HEK293 (cell line): ENCODE measurements around the gene LSM14B.

Experiments
- CTCF ChIA-PET: fragments of 350-600 bp; formaldehyde crosslinking; extraction: SDS; loops from one replicate; lab custom pipeline; 2021; ENCODE audit warnings: antibody characterized with exemption; lab: Yijun Ruan, JAX
- POLR2A ChIA-PET: fragments of 300-600 bp; formaldehyde crosslinking; extraction: SDS; loops from one replicate; lab custom pipeline; 2020; ENCODE audit warnings: antibody characterized with exemption, inconsistent platforms; lab: Yijun Ruan, JAX
- H3K27ac ChIP-seq: fragments of 200-500 bp; sonication (Bioruptor generic); 2 replicates; pipeline ENCODE4 v1.5.1; 2014; ENCODE audit warnings: low read depth, low read length, control low read depth, inconsistent platforms; ENCODE audit errors: extremely low read depth
- H3K36me3 ChIP-seq, 2 experiments: fragments of 200-500 bp in 1 of 2; sonication (Bioruptor generic) in 1 of 2; 1 replicate in 1 of 2; 2 replicates in 1 of 2; pipeline ENCODE4 v1.5.1; 2014 to 2017; ENCODE audit warnings: inconsistent platforms in 2 of 2, low read length in 2 of 2; ENCODE audit not compliant: control insufficient read depth in 2 of 2, insufficient read depth in 1 of 2
- H3K4me1 ChIP-seq: fragments of 200-500 bp; sonication (Bioruptor generic); 2 replicates; pipeline ENCODE4 v1.5.1; 2014; ENCODE audit warnings: mild to moderate bottlenecking, low read length, inconsistent platforms; ENCODE audit not compliant: control insufficient read depth, insufficient read depth
- H3K4me3 ChIP-seq: 2 replicates; pipeline ENCODE4 v1.5.1; 2011; ENCODE audit warnings: low read depth, mild to moderate bottlenecking, control low read depth, low read length, moderate library complexity
- H3K9me3 ChIP-seq: fragments of 200-500 bp; sonication (Bioruptor generic); 2 replicates; pipeline ENCODE4 v1.5.1; 2014; ENCODE audit warnings: low read depth, low read length, inconsistent platforms; ENCODE audit not compliant: control insufficient read depth, insufficient read depth
- KLF10 ChIP-seq: fragments of 450-650 bp; IDR thresholded peaks from 2 replicates; pipeline ENCODE4 v1.5.1; 2018; ENCODE audit warnings: missing biosample characterization, mild to moderate bottlenecking, missing genetic modification characterization
- KLF16 ChIP-seq: fragments of 450-650 bp; formaldehyde crosslinking; IDR thresholded peaks from 2 replicates; pipeline ENCODE4 v1.5.1; 2017; ENCODE audit warnings: missing biosample characterization, missing genetic modification characterization
- KLF8 ChIP-seq: fragments of 450-650 bp; formaldehyde crosslinking; IDR thresholded peaks from 2 replicates; pipeline ENCODE4 v1.5.1; 2016; ENCODE audit warnings: missing biosample characterization, missing genetic modification characterization
- SALL2 ChIP-seq: fragments of 450-650 bp; formaldehyde crosslinking; IDR thresholded peaks from 2 replicates; pipeline ENCODE4 v1.5.0; 2017; ENCODE audit warnings: missing biosample characterization, mild to moderate bottlenecking, missing genetic modification characterization, borderline replicate concordance
- ZBTB20 ChIP-seq: fragments of 450-650 bp; formaldehyde crosslinking; IDR thresholded peaks from 2 replicates; pipeline ENCODE4 v1.5.1; 2016; ENCODE audit warnings: missing biosample characterization, missing genetic modification characterization
- ZFP69B ChIP-seq: fragments of 450-650 bp; formaldehyde crosslinking; IDR thresholded peaks from 2 replicates; pipeline ENCODE4 v1.5.1; 2016; ENCODE audit warnings: missing biosample characterization, missing genetic modification characterization
- ZNF174 ChIP-seq: fragments of 450-650 bp; formaldehyde crosslinking; IDR thresholded peaks from 2 replicates; pipeline ENCODE4 v1.5.0; 2017; ENCODE audit warnings: missing biosample characterization, mild to moderate bottlenecking, missing genetic modification characterization
- ZNF214 ChIP-seq: fragments of 450-650 bp; formaldehyde crosslinking; IDR thresholded peaks from 2 replicates; pipeline ENCODE4 v1.5.1; 2017; ENCODE audit warnings: missing biosample characterization, mild to moderate bottlenecking, missing genetic modification characterization, borderline replicate concordance
- ZNF223 ChIP-seq: fragments of 450-650 bp; formaldehyde crosslinking; IDR thresholded peaks from 2 replicates; pipeline ENCODE4 v1.5.1; 2016; ENCODE audit warnings: missing biosample characterization, missing genetic modification characterization
- ZNF248 ChIP-seq: fragments of 450-650 bp; formaldehyde crosslinking; IDR thresholded peaks from 2 replicates; pipeline ENCODE4 v1.5.1; 2017; ENCODE audit warnings: missing biosample characterization, missing genetic modification characterization
- ZNF549 ChIP-seq: fragments of 450-650 bp; IDR thresholded peaks from 2 replicates; pipeline ENCODE4 v1.5.1; 2018; ENCODE audit warnings: missing biosample characterization, missing genetic modification characterization, mild to moderate bottlenecking, inconsistent platforms, moderate library complexity
- ZNF600 ChIP-seq: fragments of 450-650 bp; formaldehyde crosslinking; IDR thresholded peaks from 2 replicates; pipeline ENCODE4 v1.5.1; 2016; ENCODE audit warnings: missing biosample characterization, missing genetic modification characterization
- ZNF629 ChIP-seq: fragments of 450-650 bp; formaldehyde crosslinking; IDR thresholded peaks from 2 replicates; pipeline ENCODE4 v1.5.1; 2017; ENCODE audit warnings: missing biosample characterization, missing genetic modification characterization
- ZNF785 ChIP-seq: fragments of 450-650 bp; formaldehyde crosslinking; IDR thresholded peaks from 2 replicates; pipeline ENCODE4 v1.5.1; 2016; ENCODE audit warnings: missing biosample characterization, missing genetic modification characterization
- ZNF830 ChIP-seq: fragments of 450-650 bp; IDR thresholded peaks from 2 replicates; pipeline ENCODE4 v1.5.0; 2018; ENCODE audit warnings: missing biosample characterization, missing genetic modification characterization, low read depth, mild to moderate bottlenecking, moderate library complexity
- ZSCAN30 ChIP-seq: fragments of 450-650 bp; IDR thresholded peaks from 2 replicates; pipeline ENCODE4 v1.5.1; 2018; ENCODE audit warnings: missing biosample characterization, mild to moderate bottlenecking, missing genetic modification characterization, moderate library complexity
- TF ChIP-seq, protein P1 (sequence below): fragments of 450-650 bp; formaldehyde crosslinking; IDR thresholded peaks from 2 replicates; pipeline ENCODE4 v1.5.1; 2016; ENCODE audit warnings: missing biosample characterization, missing genetic modification characterization
- TF ChIP-seq, protein P2 (sequence below): fragments of 450-650 bp; formaldehyde crosslinking; IDR thresholded peaks from 2 replicates; pipeline ENCODE4; 2016; ENCODE audit warnings: missing biosample characterization, missing genetic modification characterization
- TF ChIP-seq, protein P3 (sequence below): fragments of 450-650 bp; formaldehyde crosslinking; IDR thresholded peaks from 2 replicates; pipeline ENCODE4 v1.5.1; 2016; ENCODE audit warnings: missing biosample characterization, missing genetic modification characterization
- TF ChIP-seq, protein P4 (sequence below): fragments of 450-650 bp; formaldehyde crosslinking; IDR thresholded peaks from 2 replicates; pipeline ENCODE4 v1.5.1; 2017; ENCODE audit warnings: missing biosample characterization, missing genetic modification characterization
- TF ChIP-seq, protein P5 (sequence below): fragments of 450-650 bp; formaldehyde crosslinking; IDR thresholded peaks from 2 replicates; pipeline ENCODE4 v1.5.1; 2016; ENCODE audit warnings: missing biosample characterization, missing genetic modification characterization
- TF ChIP-seq, protein P6 (sequence below): fragments of 450-650 bp; formaldehyde crosslinking; IDR thresholded peaks from 2 replicates; pipeline ENCODE4 v1.5.0; 2017; ENCODE audit warnings: missing biosample characterization, missing genetic modification characterization, borderline replicate concordance
- TF ChIP-seq, protein P7 (sequence below): fragments of 450-650 bp; formaldehyde crosslinking; optimal IDR thresholded peaks from 2 replicates; pipeline ENCODE3; 2016; ENCODE audit warnings: missing biosample characterization, mild to moderate bottlenecking, missing genetic modification characterization

The LSM14B gene

DNA sequence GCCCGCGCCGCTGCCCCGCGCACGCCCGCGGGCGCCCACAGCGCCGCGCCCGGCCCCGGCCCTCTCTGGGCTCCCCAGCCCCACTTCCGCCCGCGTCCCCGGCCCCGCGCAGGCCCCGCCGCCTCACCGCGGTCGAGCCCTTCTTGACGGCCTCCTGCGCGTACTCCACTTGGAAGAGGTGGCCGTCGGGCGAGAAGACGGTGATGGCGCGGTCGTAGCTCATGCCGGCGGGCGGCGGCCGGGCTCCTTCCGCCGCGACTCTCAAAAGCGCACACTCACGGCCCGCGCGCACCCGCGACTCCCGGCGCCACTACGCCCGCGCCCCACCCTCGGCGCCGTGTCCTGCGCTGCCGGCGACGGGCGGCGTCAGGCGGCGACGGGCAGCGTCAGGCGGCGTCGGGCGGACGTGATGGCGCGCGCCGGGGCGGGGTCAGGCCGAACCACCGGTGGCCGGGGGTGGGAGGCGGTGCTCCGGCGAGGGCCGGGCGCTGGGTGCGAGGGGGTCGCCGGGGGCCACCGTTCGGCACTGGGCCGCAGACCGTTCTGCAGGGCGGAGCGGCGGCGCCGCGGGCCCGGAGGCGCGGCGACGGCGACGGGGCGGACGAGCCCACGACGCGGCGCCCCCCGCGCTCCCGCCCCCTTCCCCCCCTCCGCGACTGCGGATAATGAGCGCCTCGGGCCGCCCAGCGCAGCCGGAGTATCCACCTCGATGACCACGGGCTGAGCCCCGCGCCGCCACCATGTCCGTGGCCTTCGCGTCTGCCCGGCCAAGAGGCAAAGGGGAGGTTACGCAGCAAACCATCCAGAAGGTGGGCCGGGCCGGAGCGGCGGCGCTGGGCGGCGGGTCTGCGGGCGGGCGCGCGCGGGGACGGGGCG, 21.0 kb downstream of the LSM14B start, which contains the start of the genes PSMA7 and SS18L1:
TSS of gene PSMA7 (minus strand) at position 314 of the 876 bp plus-strand sequence. CDS start at position 223, 91 bp downstream.
TSS of gene SS18L1 (plus strand) at position 689 of the 876 bp plus-strand sequence. CDS start at position 741, 52 bp downstream.
- H3K27ac ChIP-seq, result peak within 1 kb of the TSS; percentile 84
- CTCF ChIA-PET, result no interaction called here
- H3K4me3 ChIP-seq, result peak within 1 kb of the TSS; percentile 89
- no peaks in the 10 kb centered on the region for H3K9me3 ChIP-seq
- POLR2A ChIA-PET, result interaction anchor here (1.0 to 1.5 kb wide), 3 partner anchors 39 to 132 kb away, joined by 3 to 6 read pairs (median 4); partner anchors contain the start of gene MTG2
- no peaks in the 10 kb centered on the region for H3K4me1 ChIP-seq
- peaks cover 4 to 48% of the 10 kb centered on the region in 2 experiments; a peak in 2 of 3 replicates for H3K36me3 ChIP-seq
- TF ChIP-seq ZNF214, result no peak
- no peak for TF ChIP-seq ZNF629 (tag by site-specific recombination)
- no peak for TF ChIP-seq ZNF223 (tag by site-specific recombination)
- no peak for TF ChIP-seq ZNF248 (tag by site-specific recombination)
- no peak for TF ChIP-seq ZNF549 (tag by site-specific recombination)
- TF ChIP-seq SALL2 (tag by site-specific recombination), result no peak
- TF ChIP-seq, protein P1, sequence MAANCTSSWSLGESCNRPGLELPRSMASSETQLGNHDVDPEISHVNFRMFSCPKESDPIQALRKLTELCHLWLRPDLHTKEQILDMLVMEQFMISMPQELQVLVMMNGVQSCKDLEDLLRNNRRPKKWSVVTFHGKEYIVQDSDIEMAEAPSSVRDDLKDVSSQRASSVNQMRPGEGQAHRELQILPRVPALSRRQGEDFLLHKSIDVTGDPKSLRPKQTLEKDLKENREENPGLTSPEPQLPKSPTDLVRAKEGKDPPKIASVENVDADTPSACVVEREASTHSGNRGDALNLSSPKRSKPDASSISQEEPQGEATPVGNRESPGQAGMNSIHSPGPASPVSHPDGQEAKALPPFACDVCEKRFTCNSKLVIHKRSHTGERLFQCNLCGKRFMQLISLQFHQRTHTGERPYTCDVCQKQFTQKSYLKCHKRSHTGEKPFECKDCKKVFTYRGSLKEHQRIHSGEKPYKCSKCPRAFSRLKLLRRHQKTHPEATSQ, result no peak
- TF ChIP-seq ZFP69B (tag by site-specific recombination), result no peak
- TF ChIP-seq, protein P2, sequence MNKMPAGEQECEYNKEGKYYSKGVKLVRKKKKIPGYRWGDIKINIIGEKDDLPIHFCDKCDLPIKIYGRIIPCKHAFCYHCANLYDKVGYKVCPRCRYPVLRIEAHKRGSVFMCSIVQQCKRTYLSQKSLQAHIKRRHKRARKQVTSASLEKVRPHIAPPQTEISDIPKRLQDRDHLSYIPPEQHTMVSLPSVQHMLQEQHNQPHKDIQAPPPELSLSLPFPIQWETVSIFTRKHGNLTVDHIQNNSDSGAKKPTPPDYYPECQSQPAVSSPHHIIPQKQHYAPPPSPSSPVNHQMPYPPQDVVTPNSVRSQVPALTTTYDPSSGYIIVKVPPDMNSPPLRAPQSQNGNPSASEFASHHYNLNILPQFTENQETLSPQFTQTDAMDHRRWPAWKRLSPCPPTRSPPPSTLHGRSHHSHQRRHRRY (tag by site-specific recombination), result no peak
- peak; percentile 15; the same call in 1 of the 2 replicates for TF ChIP-seq KLF8 (tag by site-specific recombination)
- 0 out of 2 replicates have a peak, but pooled peaks have one; percentile 8 for TF ChIP-seq ZNF600
- TF ChIP-seq, protein P3, sequence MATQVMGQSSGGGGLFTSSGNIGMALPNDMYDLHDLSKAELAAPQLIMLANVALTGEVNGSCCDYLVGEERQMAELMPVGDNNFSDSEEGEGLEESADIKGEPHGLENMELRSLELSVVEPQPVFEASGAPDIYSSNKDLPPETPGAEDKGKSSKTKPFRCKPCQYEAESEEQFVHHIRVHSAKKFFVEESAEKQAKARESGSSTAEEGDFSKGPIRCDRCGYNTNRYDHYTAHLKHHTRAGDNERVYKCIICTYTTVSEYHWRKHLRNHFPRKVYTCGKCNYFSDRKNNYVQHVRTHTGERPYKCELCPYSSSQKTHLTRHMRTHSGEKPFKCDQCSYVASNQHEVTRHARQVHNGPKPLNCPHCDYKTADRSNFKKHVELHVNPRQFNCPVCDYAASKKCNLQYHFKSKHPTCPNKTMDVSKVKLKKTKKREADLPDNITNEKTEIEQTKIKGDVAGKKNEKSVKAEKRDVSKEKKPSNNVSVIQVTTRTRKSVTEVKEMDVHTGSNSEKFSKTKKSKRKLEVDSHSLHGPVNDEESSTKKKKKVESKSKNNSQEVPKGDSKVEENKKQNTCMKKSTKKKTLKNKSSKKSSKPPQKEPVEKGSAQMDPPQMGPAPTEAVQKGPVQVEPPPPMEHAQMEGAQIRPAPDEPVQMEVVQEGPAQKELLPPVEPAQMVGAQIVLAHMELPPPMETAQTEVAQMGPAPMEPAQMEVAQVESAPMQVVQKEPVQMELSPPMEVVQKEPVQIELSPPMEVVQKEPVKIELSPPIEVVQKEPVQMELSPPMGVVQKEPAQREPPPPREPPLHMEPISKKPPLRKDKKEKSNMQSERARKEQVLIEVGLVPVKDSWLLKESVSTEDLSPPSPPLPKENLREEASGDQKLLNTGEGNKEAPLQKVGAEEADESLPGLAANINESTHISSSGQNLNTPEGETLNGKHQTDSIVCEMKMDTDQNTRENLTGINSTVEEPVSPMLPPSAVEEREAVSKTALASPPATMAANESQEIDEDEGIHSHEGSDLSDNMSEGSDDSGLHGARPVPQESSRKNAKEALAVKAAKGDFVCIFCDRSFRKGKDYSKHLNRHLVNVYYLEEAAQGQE (tag by site-specific recombination), result no peak
- TF ChIP-seq ZSCAN30 (tag by site-specific recombination), result peak; percentile 12; the same call in 1 of the 2 replicates
- no peak for TF ChIP-seq ZNF785 (tag by site-specific recombination)
- TF ChIP-seq, protein P4, sequence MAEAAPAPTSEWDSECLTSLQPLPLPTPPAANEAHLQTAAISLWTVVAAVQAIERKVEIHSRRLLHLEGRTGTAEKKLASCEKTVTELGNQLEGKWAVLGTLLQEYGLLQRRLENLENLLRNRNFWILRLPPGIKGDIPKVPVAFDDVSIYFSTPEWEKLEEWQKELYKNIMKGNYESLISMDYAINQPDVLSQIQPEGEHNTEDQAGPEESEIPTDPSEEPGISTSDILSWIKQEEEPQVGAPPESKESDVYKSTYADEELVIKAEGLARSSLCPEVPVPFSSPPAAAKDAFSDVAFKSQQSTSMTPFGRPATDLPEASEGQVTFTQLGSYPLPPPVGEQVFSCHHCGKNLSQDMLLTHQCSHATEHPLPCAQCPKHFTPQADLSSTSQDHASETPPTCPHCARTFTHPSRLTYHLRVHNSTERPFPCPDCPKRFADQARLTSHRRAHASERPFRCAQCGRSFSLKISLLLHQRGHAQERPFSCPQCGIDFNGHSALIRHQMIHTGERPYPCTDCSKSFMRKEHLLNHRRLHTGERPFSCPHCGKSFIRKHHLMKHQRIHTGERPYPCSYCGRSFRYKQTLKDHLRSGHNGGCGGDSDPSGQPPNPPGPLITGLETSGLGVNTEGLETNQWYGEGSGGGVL, result no peak; the same call in 1 of the 2 replicates
- TF ChIP-seq ZNF830 (tag by site-specific recombination), result no peak
- TF ChIP-seq ZNF174 (tag by site-specific recombination), result no peak
- TF ChIP-seq, protein P5, sequence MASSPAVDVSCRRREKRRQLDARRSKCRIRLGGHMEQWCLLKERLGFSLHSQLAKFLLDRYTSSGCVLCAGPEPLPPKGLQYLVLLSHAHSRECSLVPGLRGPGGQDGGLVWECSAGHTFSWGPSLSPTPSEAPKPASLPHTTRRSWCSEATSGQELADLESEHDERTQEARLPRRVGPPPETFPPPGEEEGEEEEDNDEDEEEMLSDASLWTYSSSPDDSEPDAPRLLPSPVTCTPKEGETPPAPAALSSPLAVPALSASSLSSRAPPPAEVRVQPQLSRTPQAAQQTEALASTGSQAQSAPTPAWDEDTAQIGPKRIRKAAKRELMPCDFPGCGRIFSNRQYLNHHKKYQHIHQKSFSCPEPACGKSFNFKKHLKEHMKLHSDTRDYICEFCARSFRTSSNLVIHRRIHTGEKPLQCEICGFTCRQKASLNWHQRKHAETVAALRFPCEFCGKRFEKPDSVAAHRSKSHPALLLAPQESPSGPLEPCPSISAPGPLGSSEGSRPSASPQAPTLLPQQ (tag by site-specific recombination), result peak; percentile 30; the same call in 1 of the 2 replicates
- TF ChIP-seq KLF10 (tag by site-specific recombination), result peak; percentile 65; the same call in 1 of the 2 replicates
- peak; percentile 62 for TF ChIP-seq KLF16 (tag by site-specific recombination)
- TF ChIP-seq ZBTB20 (tag by site-specific recombination), result no peak
- TF ChIP-seq, protein P6, sequence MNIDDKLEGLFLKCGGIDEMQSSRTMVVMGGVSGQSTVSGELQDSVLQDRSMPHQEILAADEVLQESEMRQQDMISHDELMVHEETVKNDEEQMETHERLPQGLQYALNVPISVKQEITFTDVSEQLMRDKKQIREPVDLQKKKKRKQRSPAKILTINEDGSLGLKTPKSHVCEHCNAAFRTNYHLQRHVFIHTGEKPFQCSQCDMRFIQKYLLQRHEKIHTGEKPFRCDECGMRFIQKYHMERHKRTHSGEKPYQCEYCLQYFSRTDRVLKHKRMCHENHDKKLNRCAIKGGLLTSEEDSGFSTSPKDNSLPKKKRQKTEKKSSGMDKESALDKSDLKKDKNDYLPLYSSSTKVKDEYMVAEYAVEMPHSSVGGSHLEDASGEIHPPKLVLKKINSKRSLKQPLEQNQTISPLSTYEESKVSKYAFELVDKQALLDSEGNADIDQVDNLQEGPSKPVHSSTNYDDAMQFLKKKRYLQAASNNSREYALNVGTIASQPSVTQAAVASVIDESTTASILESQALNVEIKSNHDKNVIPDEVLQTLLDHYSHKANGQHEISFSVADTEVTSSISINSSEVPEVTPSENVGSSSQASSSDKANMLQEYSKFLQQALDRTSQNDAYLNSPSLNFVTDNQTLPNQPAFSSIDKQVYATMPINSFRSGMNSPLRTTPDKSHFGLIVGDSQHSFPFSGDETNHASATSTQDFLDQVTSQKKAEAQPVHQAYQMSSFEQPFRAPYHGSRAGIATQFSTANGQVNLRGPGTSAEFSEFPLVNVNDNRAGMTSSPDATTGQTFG (tag by site-specific recombination), result no peak
- TF ChIP-seq, protein P7, sequence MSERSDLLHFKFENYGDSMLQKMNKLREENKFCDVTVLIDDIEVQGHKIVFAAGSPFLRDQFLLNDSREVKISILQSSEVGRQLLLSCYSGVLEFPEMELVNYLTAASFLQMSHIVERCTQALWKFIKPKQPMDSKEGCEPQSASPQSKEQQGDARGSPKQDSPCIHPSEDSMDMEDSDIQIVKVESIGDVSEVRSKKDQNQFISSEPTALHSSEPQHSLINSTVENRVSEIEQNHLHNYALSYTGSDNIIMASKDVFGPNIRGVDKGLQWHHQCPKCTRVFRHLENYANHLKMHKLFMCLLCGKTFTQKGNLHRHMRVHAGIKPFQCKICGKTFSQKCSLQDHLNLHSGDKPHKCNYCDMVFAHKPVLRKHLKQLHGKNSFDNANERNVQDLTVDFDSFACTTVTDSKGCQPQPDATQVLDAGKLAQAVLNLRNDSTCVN (tag by site-specific recombination), result peak; percentile 91
